ENCODE results near the gene SDCBP2.

DNA sequence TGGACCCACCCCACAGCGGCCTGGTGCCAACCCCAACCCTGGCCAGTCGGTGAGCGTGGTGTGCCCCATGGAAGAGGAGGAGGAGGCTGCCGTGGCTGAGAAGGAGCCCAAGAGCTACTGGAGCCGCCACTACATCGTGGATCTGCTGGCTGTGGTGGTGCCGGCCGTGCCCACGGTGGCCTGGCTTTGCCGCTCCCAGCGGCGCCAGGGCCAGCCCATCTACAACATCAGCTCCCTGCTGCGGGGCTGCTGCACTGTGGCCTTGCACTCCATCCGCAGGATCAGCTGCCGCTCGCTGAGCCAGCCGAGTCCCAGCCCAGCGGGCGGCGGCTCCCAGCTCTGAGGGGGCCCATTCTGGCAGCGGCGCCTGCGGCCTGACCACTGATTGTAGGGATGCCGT is 23.2 kb downstream of the SDCBP2 start:
- TF ChIP-seq, protein P1, sequence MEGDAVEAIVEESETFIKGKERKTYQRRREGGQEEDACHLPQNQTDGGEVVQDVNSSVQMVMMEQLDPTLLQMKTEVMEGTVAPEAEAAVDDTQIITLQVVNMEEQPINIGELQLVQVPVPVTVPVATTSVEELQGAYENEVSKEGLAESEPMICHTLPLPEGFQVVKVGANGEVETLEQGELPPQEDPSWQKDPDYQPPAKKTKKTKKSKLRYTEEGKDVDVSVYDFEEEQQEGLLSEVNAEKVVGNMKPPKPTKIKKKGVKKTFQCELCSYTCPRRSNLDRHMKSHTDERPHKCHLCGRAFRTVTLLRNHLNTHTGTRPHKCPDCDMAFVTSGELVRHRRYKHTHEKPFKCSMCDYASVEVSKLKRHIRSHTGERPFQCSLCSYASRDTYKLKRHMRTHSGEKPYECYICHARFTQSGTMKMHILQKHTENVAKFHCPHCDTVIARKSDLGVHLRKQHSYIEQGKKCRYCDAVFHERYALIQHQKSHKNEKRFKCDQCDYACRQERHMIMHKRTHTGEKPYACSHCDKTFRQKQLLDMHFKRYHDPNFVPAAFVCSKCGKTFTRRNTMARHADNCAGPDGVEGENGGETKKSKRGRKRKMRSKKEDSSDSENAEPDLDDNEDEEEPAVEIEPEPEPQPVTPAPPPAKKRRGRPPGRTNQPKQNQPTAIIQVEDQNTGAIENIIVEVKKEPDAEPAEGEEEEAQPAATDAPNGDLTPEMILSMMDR (IDR thresholded peaks at IDR 0.05), result no peak
- TF ChIP-seq POLR2A (IDR thresholded peaks at IDR 0.05) (no peak), EP300 (IDR thresholded peaks at IDR 0.05; ENCODE audit: low read depth) (no peak)
